Trophoblast cell (in vitro differentiated cells and primary cell): ENCODE measurements around the gene HS2ST1.

Source experiments
- DNase-seq, 2 donors: peaks; one replicate each; pipeline ENCODE4 v3.0.0-alpha.2; 2016
- H2AFZ ChIP-seq: 2 replicates; pipeline ENCODE4 v1.6.1; 2013; ENCODE audit warnings: low read length, moderate library complexity, mild to moderate bottlenecking; ENCODE audit not compliant: insufficient read depth, poor library complexity
- H2AK5ac ChIP-seq: 2 replicates; pipeline ENCODE4 v1.6.1; 2013; ENCODE audit warnings: mild to moderate bottlenecking, low read length
- H2BK120ac ChIP-seq: 2 replicates; pipeline ENCODE4 v1.6.1; 2013; ENCODE audit warnings: low read length, mild to moderate bottlenecking, moderate library complexity; ENCODE audit not compliant: insufficient read depth, poor library complexity
- H2BK12ac ChIP-seq: 2 replicates; pipeline ENCODE4 v1.6.1; 2013; ENCODE audit warnings: mild to moderate bottlenecking, low read length, moderate library complexity
- H2BK5ac ChIP-seq: 2 replicates; pipeline ENCODE4 v1.6.1; 2013; ENCODE audit warnings: low read length, low read depth, moderate library complexity, mild to moderate bottlenecking; ENCODE audit not compliant: poor library complexity
- H3K14ac ChIP-seq: 2 replicates; pipeline ENCODE4 v1.6.1; 2013; ENCODE audit warnings: mild to moderate bottlenecking, low read length
- H3K18ac ChIP-seq: 2 replicates; pipeline ENCODE4 v1.6.1; 2013; ENCODE audit warnings: mild to moderate bottlenecking, low read length
- H3K23ac ChIP-seq: 2 replicates; pipeline ENCODE4 v1.6.1; 2013; ENCODE audit warnings: low read length
- H3K27ac ChIP-seq: 2 replicates; pipeline ENCODE4 v1.5.1; 2013; ENCODE audit warnings: low read depth, mild to moderate bottlenecking, inconsistent platforms, low read length, moderate library complexity
- H3K27me3 ChIP-seq: 2 replicates; pipeline ENCODE4 v1.6.1; 2013; ENCODE audit warnings: inconsistent platforms, mild to moderate bottlenecking, low read length, moderate library complexity; ENCODE audit not compliant: insufficient read depth
- H3K36me3 ChIP-seq, 2 experiments: 1 replicate in 1 of 2; 2 replicates in 1 of 2; pipeline ENCODE4 v1.6.1; 2013; ENCODE audit warnings: low read length in 2 of 2, mild to moderate bottlenecking in 2 of 2, moderate library complexity in 1 of 2; ENCODE audit not compliant: insufficient read depth in 2 of 2, control insufficient read depth in 1 of 2
- H3K4ac ChIP-seq: 2 replicates; pipeline ENCODE4 v1.6.1; 2013; ENCODE audit warnings: low read depth, mild to moderate bottlenecking, low read length, moderate library complexity
- H3K4me1 ChIP-seq, 2 experiments: 1 replicate in 1 of 2; 2 replicates in 1 of 2; pipeline ENCODE4 v1.6.1; 2013; ENCODE audit warnings: low read length in 2 of 2, mild to moderate bottlenecking in 2 of 2, moderate library complexity in 1 of 2; ENCODE audit not compliant: insufficient read depth in 2 of 2, control insufficient read depth in 1 of 2
- H3K4me2 ChIP-seq: 2 replicates; pipeline ENCODE4 v1.6.1; 2013; ENCODE audit warnings: inconsistent platforms, mild to moderate bottlenecking, low read length, moderate library complexity
- H3K4me3 ChIP-seq: 2 replicates; pipeline ENCODE4 v1.5.1; 2013; ENCODE audit warnings: mild to moderate bottlenecking, low read depth, low read length, inconsistent platforms
- H3K79me1 ChIP-seq: one replicate; pipeline ENCODE4 v1.6.1; 2013; ENCODE audit warnings: low read length
- H3K79me2 ChIP-seq: 2 replicates; pipeline ENCODE4 v1.6.1; 2013; ENCODE audit warnings: low read length, mild to moderate bottlenecking; ENCODE audit not compliant: control insufficient read depth, insufficient read depth, poor library complexity
- H3K9ac ChIP-seq: 2 replicates; pipeline ENCODE4 v1.6.1; 2013; ENCODE audit warnings: mild to moderate bottlenecking, low read length
- H3K9me3 ChIP-seq: 2 replicates; pipeline ENCODE4 v1.6.1; 2013; ENCODE audit warnings: low read depth, mild to moderate bottlenecking, control low read depth, inconsistent platforms, low read length; ENCODE audit not compliant: insufficient read depth
- H4K12ac ChIP-seq: 2 replicates; pipeline ENCODE4 v1.6.1; 2013; ENCODE audit warnings: low read depth, mild to moderate bottlenecking, low read length, moderate library complexity
- H4K8ac ChIP-seq: 2 replicates; pipeline ENCODE4 v1.6.1; 2013; ENCODE audit warnings: low read depth, mild to moderate bottlenecking, low read length, moderate library complexity
- H4K91ac ChIP-seq: one replicate; pipeline ENCODE4 v1.6.1; 2013; ENCODE audit warnings: low read depth, mild to moderate bottlenecking, low read length, moderate library complexity
- WGBS: extraction: QIAGEN DNeasy Blood & Tissue Kit; methylation state at CpG from one replicate; pipeline ENCODE4 v1.1.7; 2013; ENCODE audit warnings: missing lambda C conversion rate; ENCODE audit not compliant: insufficient read length, insufficient coverage; ENCODE audit errors: extremely low coverage; 5-methylcytosine and 5-hydroxymethylcytosine counted together

HS2ST1 gene

DNA sequence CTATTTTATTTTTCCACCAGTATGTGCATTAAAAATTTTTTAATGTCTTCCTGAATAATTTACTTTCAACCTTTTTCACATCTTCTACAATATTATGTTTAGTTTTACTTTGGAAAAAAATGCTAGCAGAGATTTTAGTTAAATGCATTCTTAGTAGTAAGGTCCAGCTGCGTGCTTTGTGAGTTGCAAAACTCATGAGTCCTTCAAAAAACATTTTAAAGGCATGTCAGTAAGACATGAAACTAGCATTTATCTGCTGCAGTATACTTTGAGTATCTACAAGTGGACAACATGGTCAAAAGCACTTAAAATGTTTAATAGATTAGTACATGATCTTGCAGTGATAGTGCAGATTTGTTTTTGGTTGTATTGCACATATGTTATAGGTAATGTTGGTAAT lies 139.0 kb downstream of the HS2ST1 start:
- Histone ChIP-seq H4K8ac (no peak overlapping the region), H3K18ac (no peak overlapping the region), H3K9me3 (no peaks in the 10 kb centered on the region), H2AFZ (no peak overlapping the region), H4K91ac (no peak overlapping the region), H3K79me1 (no peaks in the 10 kb centered on the region), H3K79me2 (no peaks in the 10 kb centered on the region), H3K4me3 (no peak overlapping the region), H2BK5ac (no peak overlapping the region), H3K4me1 (no peaks in the 10 kb centered on the region), H2BK12ac (no peak overlapping the region), H3K14ac (no peak overlapping the region), H3K4me2 (no peak overlapping the region), H2BK120ac (no peak overlapping the region), H3K4ac (no peak overlapping the region), H3K27ac (no peak overlapping the region), H3K36me3 (no peaks in the 10 kb centered on the region), H3K27me3 (no peaks in the 10 kb centered on the region), H4K12ac (no peak overlapping the region), H3K23ac (no peak overlapping the region), H2AK5ac (no peak overlapping the region), H3K9ac (no peak overlapping the region)
- no CpG with 5 or more reads among the region's 1 CpG for WGBS
- peak; percentile 28 to 74 for DNase-seq

DNA sequence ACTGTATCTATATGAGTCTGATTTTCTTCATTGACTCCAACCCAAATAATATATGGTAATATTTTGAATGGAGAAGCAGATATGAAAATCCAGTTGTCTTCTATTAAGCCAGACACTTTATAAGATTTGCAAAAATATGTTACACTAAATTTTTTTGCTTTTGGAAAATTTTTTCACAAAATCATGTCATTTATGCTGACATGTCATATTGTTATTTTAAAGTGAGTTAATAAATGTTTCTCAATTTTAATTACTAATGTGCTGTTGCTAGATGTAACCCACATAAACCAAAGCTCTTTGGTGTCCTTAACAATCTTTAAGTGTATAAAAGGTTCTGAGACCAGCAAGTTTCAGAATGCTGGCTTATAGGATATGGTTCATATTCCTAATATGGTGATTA lies 142.5 kb downstream of the HS2ST1 start:
- H3K27me3 ChIP-seq, result no peaks in the 10 kb centered on the region
- no peaks in the 10 kb centered on the region for H3K79me2 ChIP-seq
- no peak overlapping the region for H2AFZ ChIP-seq
- no peak overlapping the region for H2BK5ac ChIP-seq
- H3K18ac ChIP-seq, result no peak overlapping the region
- H3K4me1 ChIP-seq, result no peaks in the 10 kb centered on the region
- H3K9ac ChIP-seq, result no peak overlapping the region
- no peak overlapping the region for H3K4me2 ChIP-seq
- no peak overlapping the region for H4K8ac ChIP-seq
- H4K12ac ChIP-seq, result no peak overlapping the region
- no peaks in the 10 kb centered on the region for H3K79me1 ChIP-seq
- H3K23ac ChIP-seq, result no peak overlapping the region
- H3K4me3 ChIP-seq, result no peak overlapping the region
- H3K14ac ChIP-seq, result no peak overlapping the region
- no peak overlapping the region for H2AK5ac ChIP-seq
- H2BK12ac ChIP-seq, result no peak overlapping the region
- H3K27ac ChIP-seq, result no peak overlapping the region
- no peaks in the 10 kb centered on the region for H3K9me3 ChIP-seq
- no peak overlapping the region for H4K91ac ChIP-seq
- H3K4ac ChIP-seq, result no peak overlapping the region
- H2BK120ac ChIP-seq, result no peak overlapping the region
- H3K36me3 ChIP-seq, result no peaks in the 10 kb centered on the region
- DNase-seq, result no peak

DNA sequence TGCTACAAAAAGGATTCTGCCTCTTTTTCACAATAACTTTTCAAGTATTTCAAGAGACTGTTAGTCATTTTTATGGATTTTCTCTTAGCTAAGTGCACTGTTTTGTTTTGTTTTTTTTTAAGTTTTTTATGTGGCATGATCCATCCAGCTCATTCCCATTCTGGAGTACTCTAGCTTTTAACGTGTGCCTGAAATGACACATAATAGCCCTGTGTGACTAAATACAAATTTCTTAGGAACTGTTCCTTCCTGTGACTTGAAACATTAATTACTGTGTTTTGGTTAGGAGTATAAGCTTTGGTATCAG lies 143.9 kb downstream of the HS2ST1 start:
- H3K79me1 ChIP-seq, result no peaks in the 10 kb centered on the region
- H4K12ac ChIP-seq, result no peak overlapping the region
- whole genome bisulfite sequencing, result no CpG with 5 or more reads among the region's 1 CpG
- no peak overlapping the region for H3K4me2 ChIP-seq
- no peak overlapping the region for H3K14ac ChIP-seq
- H4K8ac ChIP-seq, result no peak overlapping the region
- no peak overlapping the region for H2BK12ac ChIP-seq
- no peak overlapping the region for H3K4me3 ChIP-seq
- H3K4ac ChIP-seq, result no peak overlapping the region
- H4K91ac ChIP-seq, result no peak overlapping the region
- no peak overlapping the region for H2AFZ ChIP-seq
- no peaks in the 10 kb centered on the region for H3K79me2 ChIP-seq
- H2BK5ac ChIP-seq, result no peak overlapping the region
- no peak overlapping the region for H3K18ac ChIP-seq
- H2BK120ac ChIP-seq, result no peak overlapping the region
- no peaks in the 10 kb centered on the region for H3K4me1 ChIP-seq
- H3K36me3 ChIP-seq, result no peaks in the 10 kb centered on the region
- no peaks in the 10 kb centered on the region for H3K27me3 ChIP-seq
- H3K9ac ChIP-seq, result no peak overlapping the region
- no peak overlapping the region for H2AK5ac ChIP-seq
- H3K23ac ChIP-seq, result no peak overlapping the region
- no peak for DNase-seq
- H3K27ac ChIP-seq, result no peak overlapping the region
- no peaks in the 10 kb centered on the region for H3K9me3 ChIP-seq

DNA sequence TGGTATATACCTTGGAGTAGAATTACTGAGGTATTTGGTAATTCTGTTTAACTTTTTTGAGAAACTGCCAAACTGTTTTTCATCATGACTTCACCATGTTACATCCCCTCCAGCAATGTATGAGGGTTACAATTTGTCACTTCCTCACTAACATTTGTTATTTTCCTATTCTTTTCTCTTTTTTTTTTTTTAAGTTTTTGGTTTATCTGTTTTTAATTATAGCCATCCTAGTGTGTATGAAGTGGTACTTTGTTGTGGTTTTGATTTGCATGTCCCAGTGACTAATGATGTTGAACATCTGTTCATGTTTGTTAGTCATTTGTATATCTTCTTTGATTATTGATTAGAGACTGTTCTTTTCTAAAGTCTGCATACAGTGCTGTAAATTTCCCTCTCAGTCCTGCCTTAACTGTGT lies 147.3 kb downstream of the HS2ST1 start:
- H3K79me2 ChIP-seq, result no peaks in the 10 kb centered on the region
- no peak overlapping the region for H4K12ac ChIP-seq
- no peak overlapping the region for H2BK5ac ChIP-seq
- H3K27ac ChIP-seq, result no peak overlapping the region
- H2AFZ ChIP-seq, result no peak overlapping the region
- H3K27me3 ChIP-seq, result no peaks in the 10 kb centered on the region
- no peak overlapping the region for H2BK120ac ChIP-seq
- H3K23ac ChIP-seq, result no peak overlapping the region
- no peak overlapping the region for H3K9ac ChIP-seq
- DNase-seq, result no peak
- H3K4me1 ChIP-seq, result no peaks in the 10 kb centered on the region
- no peak overlapping the region for H3K4ac ChIP-seq
- H3K36me3 ChIP-seq, result no peaks in the 10 kb centered on the region
- H4K91ac ChIP-seq, result no peak overlapping the region
- H3K4me2 ChIP-seq, result no peak overlapping the region
- H3K18ac ChIP-seq, result no peak overlapping the region
- H2AK5ac ChIP-seq, result no peak overlapping the region
- H3K9me3 ChIP-seq, result no peaks in the 10 kb centered on the region
- no peak overlapping the region for H3K14ac ChIP-seq
- no peak overlapping the region for H2BK12ac ChIP-seq
- H3K79me1 ChIP-seq, result no peaks in the 10 kb centered on the region
- H3K4me3 ChIP-seq, result no peak overlapping the region
- no peak overlapping the region for H4K8ac ChIP-seq

DNA sequence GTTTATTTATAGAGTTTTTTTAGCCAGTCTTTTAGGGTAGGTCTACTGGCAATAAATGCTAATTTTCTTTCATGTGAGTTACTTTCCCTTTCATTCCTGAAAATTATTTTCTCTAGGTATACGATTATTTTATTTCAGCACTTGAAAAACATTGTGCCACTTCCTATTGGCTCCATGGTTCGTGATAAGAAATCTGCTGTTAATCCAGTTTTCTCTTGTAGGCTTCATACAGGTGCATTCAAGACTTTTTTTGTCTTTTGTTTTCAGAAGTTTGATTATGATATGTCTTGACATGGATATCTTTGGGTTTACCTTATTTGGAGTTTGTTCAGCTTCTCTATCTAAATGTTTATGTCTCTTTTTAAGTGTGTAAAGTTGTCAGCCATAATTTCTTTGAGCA lies 148.3 kb downstream of the HS2ST1 start:
- H3K36me3 ChIP-seq, result no peaks in the 10 kb centered on the region
- no peak overlapping the region for H3K4me3 ChIP-seq
- H3K18ac ChIP-seq, result no peak overlapping the region
- no peak overlapping the region for H3K4me2 ChIP-seq
- H2AFZ ChIP-seq, result no peak overlapping the region
- no peak overlapping the region for H3K4ac ChIP-seq
- H3K9ac ChIP-seq, result no peak overlapping the region
- no peak overlapping the region for H4K8ac ChIP-seq
- WGBS, result no CpG with 5 or more reads among the region's 2 CpGs
- no peaks in the 10 kb centered on the region for H3K27me3 ChIP-seq
- no peak overlapping the region for H2BK5ac ChIP-seq
- no peaks in the 10 kb centered on the region for H3K9me3 ChIP-seq
- no peak overlapping the region for H2AK5ac ChIP-seq
- H3K23ac ChIP-seq, result no peak overlapping the region
- no peak overlapping the region for H3K27ac ChIP-seq
- no peaks in the 10 kb centered on the region for H3K79me1 ChIP-seq
- H2BK120ac ChIP-seq, result no peak overlapping the region
- no peak overlapping the region for H2BK12ac ChIP-seq
- no peak overlapping the region for H4K91ac ChIP-seq
- H4K12ac ChIP-seq, result no peak overlapping the region
- H3K79me2 ChIP-seq, result no peaks in the 10 kb centered on the region
- H3K4me1 ChIP-seq, result no peaks in the 10 kb centered on the region
- no peak for DNase-seq
- no peak overlapping the region for H3K14ac ChIP-seq
